ENCODE measurements around the gene LAMA2. TPM values are rescaled to one million over a fixed set of nuclear protein-coding genes. Genes with fewer than 3 reads are reported as not detected.

Gene LAMA2
- total and polyA plus RNA-seq, 2 of the 13 experiments (the other 11 are each of a cell fraction or from before 2014, with no cell fraction given) = 0.11 to 0.28 TPM

GRCh38 chr6:129235167-129236000 lies 352.4 kb downstream of the LAMA2 start:
- Histone ChIP-seq H3K79me2 (ENCODE audit: insufficient read depth, low read length) (no peaks in the 10 kb centered on the region), H3K36me3 (replicated peaks in 1 of 2; ENCODE audit: control insufficient read depth in 1 of 2, insufficient read depth in 2 of 2, low read length in 2 of 2) (no peaks in the 10 kb centered on the region), H3K27me3 (ENCODE audit: control insufficient read depth in 1 of 2, insufficient read depth in 2 of 2, low read length in 2 of 2) (no peaks in the 10 kb centered on the region), H3K27ac (ENCODE audit: extremely low read length, insufficient read depth, low read length) (no peak overlapping the region), H3K9me3 (ENCODE audit: low read length) (no peaks in the 10 kb centered on the region), H4K20me1 (ENCODE audit: insufficient read depth, low read length) (no peaks in the 10 kb centered on the region), H3K9ac (ENCODE audit: insufficient read depth, low read depth, low read length) (no peak overlapping the region), H3K4me1 (ENCODE audit: insufficient read depth, low read length) (no peaks in the 10 kb centered on the region), H3K4me2 (ENCODE audit: low read depth, low read length) (no peak overlapping the region), H2AFZ (ENCODE audit: low read length) (no peak overlapping the region), H3K4me3 (replicated peaks in 1 of 3; ENCODE audit: insufficient read depth in 1 of 3, low read depth in 2 of 3, low read length in 3 of 3) (no peak overlapping the region)
- ChIA-PET POLR2A (no interaction called here), CTCF (ENCODE audit: low intra/inter-chr PET ratio, low total read pairs) (no interaction called here)
- no peak for TF ChIP-seq PCBP1 (IDR thresholded peaks at IDR 0.05; ENCODE audit: borderline replicate concordance, low read depth, low read length)
- no peak for TF ChIP-seq YEATS4 (CRISPR knock-in tag; IDR thresholded peaks at IDR 0.05; ENCODE audit: borderline replicate concordance)
- TF ChIP-seq MAFK (conservative IDR thresholded peaks at IDR 0.05 in 1 of 2, IDR thresholded peaks at IDR 0.05 in 1 of 2; ENCODE audit: low read length in 2 of 2) = peak; percentile 58 to 77
- TF ChIP-seq ZNF724P (CRISPR knock-in tag; IDR thresholded peaks at IDR 0.05; ENCODE audit: borderline replicate concordance) = no peak
- peak; percentile 41 for TF ChIP-seq MAFF (IDR thresholded peaks at IDR 0.05; ENCODE audit: low read depth, low read length)
- in situ Hi-C loops (cut with HindIII; ENCODE audit: extremely low pct_ligation_motif_present, low pct_unique_long_range_greater_than_20kb) = no loop called here
- FAIRE-seq = no peak
- no peak for DNase-seq (ENCODE audit: low spot score)
- WGBS (ENCODE audit: low lambda C conversion rate) = 3% methylated on average over 2 of the region's 2 CpGs
- ATAC-seq = no peak
- intact Hi-C loops (cut with micrococcal nuclease; ENCODE audit: unreplicated experiment) = no loop called here
- no TSS peak for BruUV-seq (replicated peaks)

- no peak for DNase-seq (ENCODE audit: low spot score)
- H3K27me3 ChIP-seq (ENCODE audit: control insufficient read depth in 1 of 2, insufficient read depth in 2 of 2, low read length in 2 of 2) = no peaks in the 10 kb centered on the region
- ChIA-PET CTCF (ENCODE audit: low intra/inter-chr PET ratio, low total read pairs) (no interaction called here), POLR2A (no interaction called here)
- H3K9me3 ChIP-seq (ENCODE audit: low read length) = no peaks in the 10 kb centered on the region
- no peak overlapping the region for H2AFZ ChIP-seq (ENCODE audit: low read length)
- no peak overlapping the region for H3K27ac ChIP-seq (ENCODE audit: extremely low read length, insufficient read depth, low read length)
- H3K4me1 ChIP-seq (ENCODE audit: insufficient read depth, low read length) = no peaks in the 10 kb centered on the region
- BruUV-seq (replicated peaks) = no TSS peak
- ATAC-seq = no peak
- H4K20me1 ChIP-seq (ENCODE audit: insufficient read depth, low read length) = no peaks in the 10 kb centered on the region
- no peak for FAIRE-seq
- no peak overlapping the region for H3K9ac ChIP-seq (ENCODE audit: insufficient read depth, low read depth, low read length)
- H3K36me3 ChIP-seq (replicated peaks in 1 of 2; ENCODE audit: control insufficient read depth in 1 of 2, insufficient read depth in 2 of 2, low read length in 2 of 2) = no peaks in the 10 kb centered on the region
- no peaks in the 10 kb centered on the region for H3K79me2 ChIP-seq (ENCODE audit: insufficient read depth, low read length)
- intact Hi-C loops (cut with micrococcal nuclease; ENCODE audit: unreplicated experiment) (no loop called here), in situ Hi-C loops (cut with HindIII; ENCODE audit: extremely low pct_ligation_motif_present, low pct_unique_long_range_greater_than_20kb) (no loop called here)
- H3K4me2 ChIP-seq (ENCODE audit: low read depth, low read length) = no peak overlapping the region
- 2% methylated on average over 4 of the region's 4 CpGs for WGBS (ENCODE audit: low lambda C conversion rate)
- no peak overlapping the region for H3K4me3 ChIP-seq (replicated peaks in 1 of 3; ENCODE audit: insufficient read depth in 1 of 3, low read depth in 2 of 3, low read length in 3 of 3)
- TF ChIP-seq ZBTB49 (CRISPR knock-in tag; IDR thresholded peaks at IDR 0.05; ENCODE audit: borderline replicate concordance) (no peak), NFIB (CRISPR knock-in tag; IDR thresholded peaks at IDR 0.05; ENCODE audit: borderline replicate concordance) (no peak), ZNF597 (CRISPR knock-in tag; IDR thresholded peaks at IDR 0.05) (no peak), PRDM4 (CRISPR knock-in tag; IDR thresholded peaks at IDR 0.05; ENCODE audit: borderline replicate concordance) (no peak)
Measured at GRCh38 chr6:129236001-129236517, 353.1 kb downstream of the LAMA2 start.

All from HepG2 (cell line).